Measurements from ENCODE around the gene TENM3. TPM values are rescaled to one million over a fixed set of nuclear protein-coding genes. Genes with fewer than 3 reads are reported as not detected.

Gene TENM3
- total RNA-seq, 1 experiment from 2014 or later: 34.1 TPM

GRCh38 chr4:182391111-182391684, 148.0 kb downstream of the TENM3 start:
- no peaks in the 10 kb centered on the region for H3K36me3 Mint-ChIP-seq (ENCODE audit: insufficient read depth, unreplicated experiment)
- H3K27me3 Mint-ChIP-seq (ENCODE audit: insufficient read depth, unreplicated experiment): no peaks in the 10 kb centered on the region
- no peaks in the 10 kb centered on the region for H3K9me3 Mint-ChIP-seq (ENCODE audit: unreplicated experiment)
- CTCF ChIA-PET: no interaction called here
- no peak overlapping the region for H3K27ac Mint-ChIP-seq (ENCODE audit: low read depth, unreplicated experiment)
- H3K4me3 Mint-ChIP-seq (ENCODE audit: unreplicated experiment): no peak overlapping the region
- no TSS peak for BruUV-seq (replicated peaks)
- no peak for DNase-seq (ENCODE audit: unreplicated experiment)
- no peaks in the 10 kb centered on the region for H3K4me1 Mint-ChIP-seq (ENCODE audit: insufficient read depth, unreplicated experiment)
- POLR2A ChIA-PET: no interaction called here
- intact Hi-C loops (cut with micrococcal nuclease): no loop called here
- TF ChIP-seq, protein P1, sequence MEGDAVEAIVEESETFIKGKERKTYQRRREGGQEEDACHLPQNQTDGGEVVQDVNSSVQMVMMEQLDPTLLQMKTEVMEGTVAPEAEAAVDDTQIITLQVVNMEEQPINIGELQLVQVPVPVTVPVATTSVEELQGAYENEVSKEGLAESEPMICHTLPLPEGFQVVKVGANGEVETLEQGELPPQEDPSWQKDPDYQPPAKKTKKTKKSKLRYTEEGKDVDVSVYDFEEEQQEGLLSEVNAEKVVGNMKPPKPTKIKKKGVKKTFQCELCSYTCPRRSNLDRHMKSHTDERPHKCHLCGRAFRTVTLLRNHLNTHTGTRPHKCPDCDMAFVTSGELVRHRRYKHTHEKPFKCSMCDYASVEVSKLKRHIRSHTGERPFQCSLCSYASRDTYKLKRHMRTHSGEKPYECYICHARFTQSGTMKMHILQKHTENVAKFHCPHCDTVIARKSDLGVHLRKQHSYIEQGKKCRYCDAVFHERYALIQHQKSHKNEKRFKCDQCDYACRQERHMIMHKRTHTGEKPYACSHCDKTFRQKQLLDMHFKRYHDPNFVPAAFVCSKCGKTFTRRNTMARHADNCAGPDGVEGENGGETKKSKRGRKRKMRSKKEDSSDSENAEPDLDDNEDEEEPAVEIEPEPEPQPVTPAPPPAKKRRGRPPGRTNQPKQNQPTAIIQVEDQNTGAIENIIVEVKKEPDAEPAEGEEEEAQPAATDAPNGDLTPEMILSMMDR (IDR thresholded peaks at IDR 0.05; ENCODE audit: unreplicated experiment): no peak

DNA sequence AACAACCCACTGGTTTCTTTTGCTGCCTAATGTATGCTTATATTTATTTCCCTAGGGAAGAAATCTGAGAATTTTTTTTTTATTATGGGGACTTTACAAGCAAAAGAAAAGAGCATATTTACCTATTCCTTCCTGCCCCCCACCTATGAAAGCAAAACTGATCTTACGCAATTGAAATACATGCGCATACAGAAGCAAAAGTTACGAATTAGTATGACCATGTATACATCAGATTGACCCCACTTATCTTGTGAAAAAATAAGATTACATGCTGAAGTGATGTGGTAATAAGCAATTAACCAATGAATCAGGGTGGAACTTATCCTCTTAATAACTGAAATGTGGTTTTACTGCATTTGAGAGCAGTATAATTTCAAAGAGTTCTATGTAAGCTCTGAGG, 151.0 kb downstream of the TENM3 start:
- H3K27ac Mint-ChIP-seq (ENCODE audit: low read depth, unreplicated experiment): no peak overlapping the region
- BruUV-seq (replicated peaks): no TSS peak
- ChIA-PET POLR2A (interaction anchor here (0.6 kb wide), 1 partner anchor 407 kb away, joined by 3 read pairs; no protein-coding TSS in a partner anchor), CTCF (no interaction called here)
- no peaks in the 10 kb centered on the region for H3K4me1 Mint-ChIP-seq (ENCODE audit: insufficient read depth, unreplicated experiment)
- H3K27me3 Mint-ChIP-seq (ENCODE audit: insufficient read depth, unreplicated experiment): no peaks in the 10 kb centered on the region
- intact Hi-C loops (cut with micrococcal nuclease): no loop called here
- TF ChIP-seq, protein P1 (IDR thresholded peaks at IDR 0.05; ENCODE audit: unreplicated experiment): no peak
- H3K9me3 Mint-ChIP-seq (ENCODE audit: unreplicated experiment): no peaks in the 10 kb centered on the region
- H3K36me3 Mint-ChIP-seq (ENCODE audit: insufficient read depth, unreplicated experiment): no peaks in the 10 kb centered on the region
- H3K4me3 Mint-ChIP-seq (ENCODE audit: unreplicated experiment): no peak overlapping the region
- no peak for DNase-seq (ENCODE audit: unreplicated experiment)

GRCh38 chr4:182400081-182400480, 156.9 kb downstream of the TENM3 start:
- Mint-ChIP-seq H3K4me3 (ENCODE audit: unreplicated experiment) (no peak overlapping the region), H3K36me3 (ENCODE audit: insufficient read depth, unreplicated experiment) (no peaks in the 10 kb centered on the region), H3K27ac (ENCODE audit: low read depth, unreplicated experiment) (no peak overlapping the region), H3K4me1 (ENCODE audit: insufficient read depth, unreplicated experiment) (no peaks in the 10 kb centered on the region), H3K9me3 (ENCODE audit: unreplicated experiment) (no peaks in the 10 kb centered on the region), H3K27me3 (ENCODE audit: insufficient read depth, unreplicated experiment) (no peaks in the 10 kb centered on the region)
- TF ChIP-seq, protein P1 (IDR thresholded peaks at IDR 0.05; ENCODE audit: unreplicated experiment): no peak
- CTCF ChIA-PET: interaction anchor here (1.0 to 1.4 kb wide), 2 partner anchors 9 to 18 kb away, joined by 4 read pairs; no protein-coding TSS in a partner anchor
- intact Hi-C loops (cut with micrococcal nuclease): no loop called here
- BruUV-seq (replicated peaks): no TSS peak
- DNase-seq (ENCODE audit: unreplicated experiment): no peak
- POLR2A ChIA-PET: interaction anchor here (0.8 to 1.0 kb wide), 2 partner anchors 50 to 99 kb away, joined by 3 read pairs; no protein-coding TSS in a partner anchor

DNA sequence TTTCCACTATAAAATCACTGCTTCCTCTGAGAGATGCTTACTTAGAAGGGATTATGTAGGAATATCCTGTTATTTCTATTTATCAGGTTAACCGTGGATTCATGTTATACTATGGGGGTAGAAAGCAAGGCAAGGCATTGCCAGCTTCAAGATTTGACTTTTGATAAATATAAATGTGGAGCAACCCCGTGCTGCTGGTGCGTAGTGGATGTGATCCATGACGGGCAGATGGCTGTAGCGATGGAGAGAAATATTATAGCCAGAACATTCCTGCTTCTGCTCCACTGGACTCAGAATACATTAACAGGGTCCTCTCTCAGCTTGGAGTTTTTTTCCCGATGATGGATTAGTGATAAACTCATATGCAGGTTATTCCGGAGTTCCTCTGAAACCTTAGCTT, 157.6 kb downstream of the TENM3 start:
- ChIA-PET CTCF (interaction anchor here (1.4 kb wide), 1 partner anchor 19 kb away, joined by 4 read pairs; no protein-coding TSS in a partner anchor), POLR2A (interaction anchor here (0.8 to 1.0 kb wide), 2 partner anchors 49 to 100 kb away, joined by 3 read pairs; no protein-coding TSS in a partner anchor)
- H3K27me3 Mint-ChIP-seq (ENCODE audit: insufficient read depth, unreplicated experiment): no peaks in the 10 kb centered on the region
- BruUV-seq (replicated peaks): no TSS peak
- H3K27ac Mint-ChIP-seq (ENCODE audit: low read depth, unreplicated experiment): no peak overlapping the region
- no peaks in the 10 kb centered on the region for H3K4me1 Mint-ChIP-seq (ENCODE audit: insufficient read depth, unreplicated experiment)
- H3K36me3 Mint-ChIP-seq (ENCODE audit: insufficient read depth, unreplicated experiment): no peaks in the 10 kb centered on the region
- TF ChIP-seq, protein P1 (IDR thresholded peaks at IDR 0.05; ENCODE audit: unreplicated experiment): no peak
- H3K9me3 Mint-ChIP-seq (ENCODE audit: unreplicated experiment): no peaks in the 10 kb centered on the region
- no peak overlapping the region for H3K4me3 Mint-ChIP-seq (ENCODE audit: unreplicated experiment)
- no peak for DNase-seq (ENCODE audit: unreplicated experiment)
- intact Hi-C loops (cut with micrococcal nuclease): no loop called here
